HL-60 (cell line): ENCODE measurements around the gene MSI2.

Experiments
- CTCF ChIP-seq: IDR thresholded peaks from one replicate; pipeline ENCODE4 v1.5.1; 2011; ENCODE audit warnings: low read length, control low read depth, inconsistent platforms; ENCODE audit not compliant: insufficient read depth
- TF ChIP-seq, protein P1 (sequence below): IDR thresholded peaks from 2 replicates; pipeline ENCODE4 v1.6.1; 2012; ENCODE audit warnings: low read depth; ENCODE audit not compliant: insufficient replicate concordance

GRCh38 chr17:57394375-57394774 is 138.1 kb downstream of the MSI2 start:
- no peak for TF ChIP-seq CTCF
- TF ChIP-seq, protein P1, sequence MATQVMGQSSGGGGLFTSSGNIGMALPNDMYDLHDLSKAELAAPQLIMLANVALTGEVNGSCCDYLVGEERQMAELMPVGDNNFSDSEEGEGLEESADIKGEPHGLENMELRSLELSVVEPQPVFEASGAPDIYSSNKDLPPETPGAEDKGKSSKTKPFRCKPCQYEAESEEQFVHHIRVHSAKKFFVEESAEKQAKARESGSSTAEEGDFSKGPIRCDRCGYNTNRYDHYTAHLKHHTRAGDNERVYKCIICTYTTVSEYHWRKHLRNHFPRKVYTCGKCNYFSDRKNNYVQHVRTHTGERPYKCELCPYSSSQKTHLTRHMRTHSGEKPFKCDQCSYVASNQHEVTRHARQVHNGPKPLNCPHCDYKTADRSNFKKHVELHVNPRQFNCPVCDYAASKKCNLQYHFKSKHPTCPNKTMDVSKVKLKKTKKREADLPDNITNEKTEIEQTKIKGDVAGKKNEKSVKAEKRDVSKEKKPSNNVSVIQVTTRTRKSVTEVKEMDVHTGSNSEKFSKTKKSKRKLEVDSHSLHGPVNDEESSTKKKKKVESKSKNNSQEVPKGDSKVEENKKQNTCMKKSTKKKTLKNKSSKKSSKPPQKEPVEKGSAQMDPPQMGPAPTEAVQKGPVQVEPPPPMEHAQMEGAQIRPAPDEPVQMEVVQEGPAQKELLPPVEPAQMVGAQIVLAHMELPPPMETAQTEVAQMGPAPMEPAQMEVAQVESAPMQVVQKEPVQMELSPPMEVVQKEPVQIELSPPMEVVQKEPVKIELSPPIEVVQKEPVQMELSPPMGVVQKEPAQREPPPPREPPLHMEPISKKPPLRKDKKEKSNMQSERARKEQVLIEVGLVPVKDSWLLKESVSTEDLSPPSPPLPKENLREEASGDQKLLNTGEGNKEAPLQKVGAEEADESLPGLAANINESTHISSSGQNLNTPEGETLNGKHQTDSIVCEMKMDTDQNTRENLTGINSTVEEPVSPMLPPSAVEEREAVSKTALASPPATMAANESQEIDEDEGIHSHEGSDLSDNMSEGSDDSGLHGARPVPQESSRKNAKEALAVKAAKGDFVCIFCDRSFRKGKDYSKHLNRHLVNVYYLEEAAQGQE = no peak
